ENCODE results near the gene MRPS18C.
A peak's percentile ranks its signal among the peaks of the same experiment; 100 is the strongest.
"Not testable (repeated sequence)": the region's sequence is repeated elsewhere in the genome, so short reads cannot be mapped to it uniquely, and the experiment has no call there.

MRPS18C gene

GRCh38 chr4:83455281-83456183, at the start of gene MRPS18C, which contains the start of gene HELQ:
Gene MRPS18C, plus strand, starts transcription at chr4:83456058. Its CDS starts 20 bp downstream, at chr4:83456078.
Gene HELQ, minus strand, starts transcription at chr4:83455823. Its CDS starts 130 bp downstream, at chr4:83455693.
- DNase-seq: peak; percentile 99

GRCh38 chr4:83408908-83409307, 47.0 kb upstream of the MRPS18C start:
- DNase-seq: no peak

DNA sequence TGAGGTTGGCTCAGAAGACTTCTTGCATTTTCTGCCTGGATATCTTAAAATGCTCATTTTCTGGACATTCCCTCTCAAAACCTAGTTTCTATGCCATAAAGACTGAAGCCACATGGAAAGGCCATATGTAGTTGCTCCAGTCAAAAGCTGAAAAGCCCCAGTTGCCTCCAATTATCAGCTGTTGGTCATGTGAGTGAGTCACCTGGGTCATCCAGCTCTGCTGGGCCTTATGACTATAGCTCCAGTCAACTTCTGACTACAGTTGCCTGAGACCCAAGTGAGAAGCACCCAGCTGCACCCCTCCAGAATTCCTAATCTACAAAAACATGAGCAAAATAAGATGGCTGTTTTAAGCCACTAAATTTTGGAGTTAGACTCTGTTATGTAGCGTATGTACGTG, 42.2 kb upstream of the MRPS18C start:
- no peak for DNase-seq

DNA sequence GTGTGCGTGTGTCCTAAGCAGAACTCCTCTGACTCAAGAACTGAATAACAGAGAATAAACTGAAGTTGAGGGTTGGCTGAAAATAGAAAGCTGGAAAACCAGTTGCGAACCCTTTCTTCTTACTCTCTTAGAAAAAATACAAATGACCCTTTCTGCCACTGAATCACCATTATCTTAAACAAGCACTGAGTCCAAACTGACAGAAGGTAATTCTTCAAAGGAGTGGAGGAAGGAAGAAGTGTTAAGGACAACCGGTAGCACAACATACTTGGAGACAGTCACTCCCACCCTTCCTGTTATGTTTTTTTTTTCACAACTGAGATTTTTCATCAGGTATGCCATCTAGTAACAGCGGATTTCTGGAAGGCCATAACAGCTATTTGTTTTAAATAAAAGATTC, 38.3 kb upstream of the MRPS18C start:
- no peak for DNase-seq

DNA sequence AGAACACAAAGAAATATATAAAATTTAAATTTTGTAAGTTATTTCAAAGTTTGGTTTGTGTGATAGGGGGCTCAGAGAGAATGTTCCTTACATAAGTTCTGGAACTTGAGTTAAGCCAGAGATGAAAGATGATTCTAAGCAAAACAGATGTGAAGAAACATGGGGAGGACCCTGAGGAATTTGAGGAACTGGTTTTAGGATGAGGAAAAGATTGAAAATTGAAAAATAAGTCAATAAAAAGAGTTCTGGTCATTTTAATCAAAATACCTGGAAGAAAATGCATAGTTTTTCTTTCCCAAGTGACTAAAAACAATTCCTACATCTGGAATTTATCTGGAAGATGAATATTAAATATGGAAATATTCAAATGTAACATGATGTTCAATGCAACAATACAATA, 37.6 kb upstream of the MRPS18C start:
- no peak for DNase-seq

GRCh38 chr4:83431200-83431599, 24.7 kb upstream of the MRPS18C start:
- no peak for DNase-seq

GRCh38 chr4:83436680-83437079, 19.2 kb upstream of the MRPS18C start:
- no peak for DNase-seq

- DNase-seq: no peak
Observed at GRCh38 chr4:83438719-83439118, 17.1 kb upstream of the MRPS18C start.

GRCh38 chr4:83440148-83440814, 15.6 kb upstream of the MRPS18C start:
- no peak for DNase-seq

- DNase-seq: no peak
Observed at GRCh38 chr4:83440899-83441298, 15.0 kb upstream of the MRPS18C start.

GRCh38 chr4:83449009-83449408, 6.8 kb upstream of the MRPS18C start:
- DNase-seq: no peak

DNA sequence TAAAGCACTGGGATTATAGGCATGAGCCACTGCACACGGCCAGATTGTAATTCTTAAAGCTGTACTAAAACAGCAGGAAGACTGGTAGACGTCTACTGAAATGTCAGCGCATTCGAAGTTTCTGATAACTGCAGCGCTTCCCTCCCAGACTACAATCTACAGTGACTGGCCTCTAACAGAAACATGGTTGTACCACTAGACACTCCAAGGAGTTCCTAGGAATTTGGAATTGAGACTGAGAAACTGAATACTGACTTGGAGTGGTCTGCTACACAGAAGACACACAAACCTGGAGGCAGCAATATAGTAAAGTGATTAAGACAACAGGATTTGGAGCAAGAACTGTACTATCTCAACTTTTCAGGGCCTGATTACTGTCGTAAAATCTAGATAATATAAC, 1.2 kb upstream of the MRPS18C start:
- peak; percentile 23 for DNase-seq

DNA sequence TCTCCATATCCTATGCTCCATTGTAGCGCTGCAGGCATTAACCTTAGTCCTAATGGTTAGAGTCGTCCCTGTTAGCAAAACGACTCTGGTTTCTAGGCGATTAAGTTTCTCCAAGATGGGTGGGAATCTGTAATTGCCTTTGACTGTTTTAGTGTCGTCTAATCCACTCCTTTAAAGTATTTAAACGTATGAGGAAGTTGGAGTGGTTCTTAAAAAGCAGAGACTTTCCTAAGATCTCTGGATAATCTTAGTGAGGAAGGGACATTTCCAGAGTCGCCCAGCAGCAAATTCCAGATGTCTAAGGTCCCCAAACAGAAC, 285 bp downstream of the MRPS18C start:
- DNase-seq: no peak

GRCh38 chr4:83473423-83473822, 17.6 kb downstream of the MRPS18C start:
- no peak for DNase-seq

DNA sequence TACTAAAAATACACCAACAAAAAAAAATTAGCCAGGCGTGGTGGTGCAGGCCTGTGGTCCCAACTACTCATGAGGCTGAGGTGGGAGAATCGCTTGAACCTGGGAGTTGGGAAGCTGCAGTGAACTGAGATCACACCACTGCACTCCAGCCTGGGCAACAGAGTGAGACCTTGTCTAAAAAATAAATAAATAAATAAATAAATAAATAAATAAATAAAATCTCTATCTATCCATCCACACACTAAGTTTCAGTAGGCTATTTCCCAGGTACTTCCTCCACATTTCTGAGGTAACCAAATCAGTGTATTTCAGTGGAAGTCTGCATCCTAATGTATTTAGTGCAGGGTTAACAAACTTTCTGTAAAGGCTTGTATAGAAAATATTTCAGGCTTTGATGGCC, 18.1 kb downstream of the MRPS18C start:
- DNase-seq: no peak

DNA sequence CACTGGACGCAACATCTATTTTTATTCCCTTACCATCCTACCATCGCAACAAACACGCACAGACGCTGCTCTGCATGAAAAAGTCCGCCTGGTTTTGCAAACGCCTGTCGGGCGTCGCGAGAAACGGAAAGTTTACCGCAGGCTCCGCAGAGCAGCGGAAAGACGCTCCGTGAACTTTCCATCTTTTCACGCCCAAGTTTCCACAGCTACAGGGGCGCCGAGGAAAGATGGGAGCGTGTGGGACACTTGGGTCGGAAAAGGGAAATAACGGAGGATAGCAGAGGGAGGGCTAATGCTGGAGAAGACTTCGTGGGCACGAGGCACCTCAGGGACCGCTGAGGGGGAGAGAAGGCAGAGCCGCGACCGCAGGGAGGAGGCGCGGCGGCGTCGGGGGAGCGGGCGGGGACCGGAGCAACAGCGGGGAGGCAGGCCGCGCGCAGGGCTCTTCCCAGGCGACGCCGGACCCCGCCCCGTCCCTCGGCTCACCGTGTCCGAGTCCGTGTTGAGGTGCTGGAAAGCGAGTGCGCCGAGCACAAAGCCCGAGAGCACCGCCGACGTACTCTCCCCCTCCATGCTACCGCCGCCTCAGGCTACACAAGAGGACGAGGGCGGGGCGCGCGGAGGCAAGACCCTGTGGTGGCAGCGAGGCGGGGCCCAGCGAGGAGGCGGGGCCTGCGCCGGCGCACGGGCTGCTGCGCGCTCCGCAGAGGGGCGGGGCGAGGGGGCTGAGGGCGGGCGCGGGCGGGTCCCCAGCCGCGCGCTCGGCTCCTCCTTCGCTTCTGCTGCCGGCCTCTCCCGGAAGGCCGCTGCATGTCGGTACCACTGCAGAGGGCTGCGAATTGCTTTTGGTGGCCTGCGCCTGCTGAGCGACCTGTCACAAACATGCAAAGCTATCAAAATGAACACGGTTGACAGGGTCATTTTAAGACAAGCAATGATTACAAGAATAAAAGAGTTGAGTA, 28.9 kb downstream of the MRPS18C start, which contains the start of gene ABRAXAS1:
Gene ABRAXAS1 (minus strand): TSS at position 601 of the 962 bp plus-strand sequence. CDS start 28 bp downstream, at position 573.
- peak; percentile 98 for DNase-seq

- DNase-seq: no peak
Observed at GRCh38 chr4:83486457-83487129, 30.7 kb downstream of the MRPS18C start.

GRCh38 chr4:83489711-83490326, 34.0 kb downstream of the MRPS18C start:
- no peak for DNase-seq

DNA sequence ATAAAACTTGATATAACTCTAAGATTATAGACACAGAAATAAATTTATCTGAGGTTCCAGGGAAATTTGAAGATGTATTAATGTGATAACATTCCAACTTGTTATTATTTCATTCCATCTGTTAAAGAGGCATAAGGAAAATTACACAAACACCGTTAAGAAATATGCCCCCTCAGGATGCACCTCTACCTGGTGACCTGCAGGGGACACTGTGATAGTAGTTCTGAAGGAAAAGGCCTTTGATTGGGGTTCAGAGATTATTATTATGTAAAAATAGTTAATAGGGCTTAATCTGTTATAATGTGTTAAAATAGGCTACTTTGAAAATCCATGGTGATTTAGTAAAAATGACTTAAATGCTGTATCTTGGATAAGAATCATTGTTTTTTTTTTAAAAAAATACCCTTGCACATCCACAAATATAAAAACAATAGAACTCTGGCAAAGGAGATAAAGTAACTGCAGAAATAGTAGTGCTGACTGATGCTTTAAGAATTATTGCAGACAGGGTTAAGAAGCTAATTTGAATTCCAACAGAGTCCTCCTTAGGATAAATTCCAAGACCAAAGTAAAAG, 35.1 kb downstream of the MRPS18C start:
- peak; percentile 24 for DNase-seq

GRCh38 chr4:83496085-83496917, 40.4 kb downstream of the MRPS18C start:
- DNase-seq: not testable (repeated sequence)

All from eye (tissue), 1 donor.